Sigmoid colon (tissue), 4 donors: ENCODE results near the gene SDR42E2.

Experiments used
- EP300 ChIP-seq, 4 donors: sonication (generic); formaldehyde crosslinking; IDR thresholded peaks; one replicate each; pipeline ENCODE4 v1.6.1; 2017; ENCODE audit warnings: antibody characterized with exemption in 4 of 4
- POLR2A ChIP-seq, 2 donors: fragments of 450-650 bp; IDR thresholded peaks; one replicate each; pipeline ENCODE4 v1.6.1; 2016; ENCODE audit warnings: antibody characterized with exemption in 2 of 2, mild to moderate bottlenecking in 2 of 2, moderate library complexity in 2 of 2
- POLR2AphosphoS5 ChIP-seq, 4 donors: sonication (generic); formaldehyde crosslinking; IDR thresholded peaks; one replicate each; pipeline ENCODE4 v1.6.1; 2017; ENCODE audit warnings: antibody characterized with exemption in 4 of 4
- TF ChIP-seq, protein P1 (sequence below), 4 experiments: fragments of 450-650 bp in 3 of 4; fragments of 200-600 bp in 1 of 4; IDR thresholded peaks; one replicate each; pipeline ENCODE4 v1.5.1; 2016 to 2019; ENCODE audit warnings: antibody characterized with exemption in 4 of 4, mild to moderate bottlenecking in 3 of 4, moderate library complexity in 2 of 4

DNA sequence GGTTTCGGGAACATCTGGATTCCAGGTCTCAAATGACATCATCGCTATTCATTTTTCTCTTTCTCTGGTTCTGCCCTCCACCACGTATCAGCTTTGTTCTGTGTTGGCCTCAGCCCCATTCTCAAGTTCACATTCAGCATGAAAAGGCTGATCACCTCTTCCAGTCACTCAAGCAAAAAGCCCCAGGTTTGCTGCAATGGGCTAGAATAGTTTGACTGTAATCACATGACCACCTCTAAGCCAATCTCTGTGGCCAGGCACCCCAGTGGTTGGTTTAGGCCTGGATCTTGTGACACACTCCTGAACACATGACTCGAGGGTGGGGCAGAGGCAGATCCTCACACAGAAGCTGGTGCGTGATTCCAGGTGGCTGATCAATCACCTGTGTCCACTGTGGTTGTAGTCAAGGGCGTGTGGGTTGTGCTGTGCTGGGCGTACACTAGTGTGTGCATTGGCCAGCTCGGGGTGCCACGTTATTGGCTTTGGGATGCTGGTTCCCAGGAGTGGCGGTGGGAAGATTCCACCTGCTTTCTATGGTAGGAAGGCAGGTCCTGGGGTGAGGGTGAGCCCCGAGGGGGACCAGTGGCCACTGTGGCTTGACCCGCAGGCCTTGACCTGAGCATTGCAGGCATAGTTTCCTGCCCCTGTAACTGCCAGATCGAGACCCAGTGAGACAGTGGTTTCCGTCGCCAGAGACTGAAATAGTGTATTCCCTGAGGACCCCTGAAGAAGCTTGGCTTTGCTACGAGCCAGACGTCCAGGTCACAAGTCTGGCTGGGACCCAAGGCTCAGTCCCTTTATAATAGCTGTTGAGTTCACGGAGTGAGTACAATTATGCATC is 55.8 kb downstream of the SDR42E2 start:
- TF ChIP-seq, protein P1, sequence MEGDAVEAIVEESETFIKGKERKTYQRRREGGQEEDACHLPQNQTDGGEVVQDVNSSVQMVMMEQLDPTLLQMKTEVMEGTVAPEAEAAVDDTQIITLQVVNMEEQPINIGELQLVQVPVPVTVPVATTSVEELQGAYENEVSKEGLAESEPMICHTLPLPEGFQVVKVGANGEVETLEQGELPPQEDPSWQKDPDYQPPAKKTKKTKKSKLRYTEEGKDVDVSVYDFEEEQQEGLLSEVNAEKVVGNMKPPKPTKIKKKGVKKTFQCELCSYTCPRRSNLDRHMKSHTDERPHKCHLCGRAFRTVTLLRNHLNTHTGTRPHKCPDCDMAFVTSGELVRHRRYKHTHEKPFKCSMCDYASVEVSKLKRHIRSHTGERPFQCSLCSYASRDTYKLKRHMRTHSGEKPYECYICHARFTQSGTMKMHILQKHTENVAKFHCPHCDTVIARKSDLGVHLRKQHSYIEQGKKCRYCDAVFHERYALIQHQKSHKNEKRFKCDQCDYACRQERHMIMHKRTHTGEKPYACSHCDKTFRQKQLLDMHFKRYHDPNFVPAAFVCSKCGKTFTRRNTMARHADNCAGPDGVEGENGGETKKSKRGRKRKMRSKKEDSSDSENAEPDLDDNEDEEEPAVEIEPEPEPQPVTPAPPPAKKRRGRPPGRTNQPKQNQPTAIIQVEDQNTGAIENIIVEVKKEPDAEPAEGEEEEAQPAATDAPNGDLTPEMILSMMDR (IDR thresholded peaks at IDR 0.05), result no peak
- TF ChIP-seq POLR2AphosphoS5 (IDR thresholded peaks at IDR 0.05), result no peak
- no peak for TF ChIP-seq EP300 (IDR thresholded peaks at IDR 0.05)
- no peak for TF ChIP-seq POLR2A (IDR thresholded peaks at IDR 0.05)
